ENCODE results near the gene AGBL5. TPM values are rescaled to one million over a fixed set of nuclear protein-coding genes. Genes with fewer than 3 reads are reported as not detected.

The AGBL5 gene
- total and polyA plus RNA-seq, 9 of the 15 experiments (the other 6 are each of a cell fraction or from before 2014, with no cell fraction given): 3.3 to 52.7 (median 26.2) TPM

DNA sequence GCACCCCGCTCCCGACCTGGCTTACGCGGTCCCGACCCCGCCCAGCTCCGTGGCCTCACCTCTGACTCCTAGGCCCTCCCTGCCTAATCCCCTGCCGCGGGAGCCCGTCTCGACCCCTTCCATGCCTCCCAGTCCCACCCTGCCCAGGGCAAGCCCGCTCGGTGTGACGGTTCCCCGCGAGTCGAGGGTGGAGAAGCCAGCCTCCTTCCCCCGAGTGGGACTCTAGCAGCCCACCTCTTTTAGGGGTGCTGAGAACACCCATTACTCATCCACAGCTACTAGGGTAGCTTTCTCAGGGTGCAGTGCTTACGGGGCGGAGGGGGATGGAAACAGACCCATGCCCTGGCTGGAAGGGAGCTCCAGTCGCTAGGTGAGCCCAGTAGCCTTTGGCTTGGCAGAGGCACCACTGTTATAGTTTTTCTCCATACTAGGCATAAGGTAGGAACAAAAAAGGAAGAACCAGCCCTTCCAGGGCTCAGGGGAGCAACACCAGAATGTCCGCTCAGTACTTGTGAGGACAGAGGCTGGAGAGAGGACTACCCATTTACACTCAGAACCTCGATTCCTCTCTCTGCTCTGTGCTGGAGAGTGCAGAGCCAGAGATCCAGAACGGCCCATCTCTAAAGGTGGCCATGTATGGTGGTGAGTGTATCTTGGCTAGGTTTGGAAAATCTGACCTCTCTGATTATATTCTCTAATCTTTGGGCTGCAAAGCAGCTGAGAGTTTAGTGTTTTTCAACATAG lies 606 bp downstream of the AGBL5 start:
- FAIRE-seq (no peak), DNase-seq (ENCODE audit: extremely low read depth in 1 of 4, low spot score in 3 of 4) (no peak), ATAC-seq (peak; percentile 2)
- H3K27me3 ChIP-seq (ENCODE audit: control insufficient read depth in 2 of 2, insufficient read depth in 2 of 2, low read length in 2 of 2): no peaks in the 10 kb centered on the region
- H3K9ac ChIP-seq (ENCODE audit: insufficient read depth in 1 of 2, low read depth in 2 of 2, low read length in 2 of 2): peak overlapping the region; percentile 85 to 95
- no peaks in the 10 kb centered on the region for H3K9me1 ChIP-seq (ENCODE audit: control insufficient read depth, insufficient read depth, low read length)
- intact Hi-C loops (cut with micrococcal nuclease) (loop anchor here (2.0 kb wide), 2 partner anchors 19 to 29 kb away; partner anchors contain the start of gene TMEM214), in situ Hi-C loops (cut with MboI) (no loop called here)
- CTCF ChIA-PET (ENCODE audit: low intra/inter-chr PET ratio): interaction anchor here (1.0 kb wide), 1 partner anchor 35 kb away, joined by 4 read pairs; the partner anchor contains the start of gene KHK
- BruUV-seq (replicated peaks): no TSS peak
- peak overlapping the region; percentile 98 for H3K4me2 ChIP-seq (ENCODE audit: insufficient read depth, low read length)
- POLR2A ChIA-PET: interaction anchor here (0.6 to 10.5 kb wide), 11 partner anchors 8 to 112 kb away, joined by 3 to 112 read pairs (median 8); partner anchors contain the start of genes OST4 and TMEM214
- H2AFZ ChIP-seq (ENCODE audit: low read depth, low read length): peak overlapping the region; percentile 78
- 6% methylated on average over 17 of the region's 24 CpGs for WGBS (ENCODE audit: insufficient coverage, low coverage, missing lambda C conversion rate)
- H4K20me1 ChIP-seq (replicated peaks; ENCODE audit: control insufficient read depth, insufficient read depth, low read length): no peaks in the 10 kb centered on the region; the same call in 1 of the 2 replicates
- H3K9me3 ChIP-seq (replicated peaks; ENCODE audit: control insufficient read depth, insufficient read depth, low read depth, low read length): no peaks in the 10 kb centered on the region
- peaks cover 45% of the 10 kb centered on the region; the same call in 2 of the 3 replicates for H3K36me3 ChIP-seq (ENCODE audit: control insufficient read depth, insufficient read depth, low read length)
- H3K79me2 ChIP-seq (ENCODE audit: control insufficient read depth, insufficient read depth, low read length): 0 out of 3 replicates have a peak, but pooled peaks cover 5% of the 10 kb centered on the region
- H3K27ac ChIP-seq (ENCODE audit: extremely low read depth, low read depth, low read length): peak overlapping the region; percentile 95
- H3K4me3 ChIP-seq: peak overlapping the region; percentile 84
- H3K4me1 ChIP-seq (replicated peaks in 1 of 2; ENCODE audit: control insufficient read depth in 2 of 2, insufficient read depth in 2 of 2, low read length in 2 of 2): peaks cover 24 to 36% of the 10 kb centered on the region in 2 experiments; a peak in 4 of 5 replicates
- TF ChIP-seq ZNF764 (CRISPR knock-in tag; IDR thresholded peaks at IDR 0.05; ENCODE audit: low read depth): no peak
- TF ChIP-seq POLR2AphosphoS5 (IDR thresholded peaks at IDR 0.05; ENCODE audit: control insufficient read depth, insufficient read depth, low read depth, low read length): no peak
- peak; percentile 27 for TF ChIP-seq SAP30 (IDR thresholded peaks at IDR 0.05; ENCODE audit: borderline replicate concordance, insufficient read depth, low read depth, low read length, poor library complexity, severe bottlenecking)
- TF ChIP-seq NBN (IDR thresholded peaks at IDR 0.05; ENCODE audit: low read depth): no peak
- TF ChIP-seq HMG20A (CRISPR knock-in tag; conservative IDR thresholded peaks at IDR 0.05): no peak
- 0 out of 4 replicates have a peak, but pooled peaks of 1 of the 2 experiments have one; percentile 27 for TF ChIP-seq TEAD1 (CRISPR knock-in tag; IDR thresholded peaks at IDR 0.05)
- TF ChIP-seq, protein P1, sequence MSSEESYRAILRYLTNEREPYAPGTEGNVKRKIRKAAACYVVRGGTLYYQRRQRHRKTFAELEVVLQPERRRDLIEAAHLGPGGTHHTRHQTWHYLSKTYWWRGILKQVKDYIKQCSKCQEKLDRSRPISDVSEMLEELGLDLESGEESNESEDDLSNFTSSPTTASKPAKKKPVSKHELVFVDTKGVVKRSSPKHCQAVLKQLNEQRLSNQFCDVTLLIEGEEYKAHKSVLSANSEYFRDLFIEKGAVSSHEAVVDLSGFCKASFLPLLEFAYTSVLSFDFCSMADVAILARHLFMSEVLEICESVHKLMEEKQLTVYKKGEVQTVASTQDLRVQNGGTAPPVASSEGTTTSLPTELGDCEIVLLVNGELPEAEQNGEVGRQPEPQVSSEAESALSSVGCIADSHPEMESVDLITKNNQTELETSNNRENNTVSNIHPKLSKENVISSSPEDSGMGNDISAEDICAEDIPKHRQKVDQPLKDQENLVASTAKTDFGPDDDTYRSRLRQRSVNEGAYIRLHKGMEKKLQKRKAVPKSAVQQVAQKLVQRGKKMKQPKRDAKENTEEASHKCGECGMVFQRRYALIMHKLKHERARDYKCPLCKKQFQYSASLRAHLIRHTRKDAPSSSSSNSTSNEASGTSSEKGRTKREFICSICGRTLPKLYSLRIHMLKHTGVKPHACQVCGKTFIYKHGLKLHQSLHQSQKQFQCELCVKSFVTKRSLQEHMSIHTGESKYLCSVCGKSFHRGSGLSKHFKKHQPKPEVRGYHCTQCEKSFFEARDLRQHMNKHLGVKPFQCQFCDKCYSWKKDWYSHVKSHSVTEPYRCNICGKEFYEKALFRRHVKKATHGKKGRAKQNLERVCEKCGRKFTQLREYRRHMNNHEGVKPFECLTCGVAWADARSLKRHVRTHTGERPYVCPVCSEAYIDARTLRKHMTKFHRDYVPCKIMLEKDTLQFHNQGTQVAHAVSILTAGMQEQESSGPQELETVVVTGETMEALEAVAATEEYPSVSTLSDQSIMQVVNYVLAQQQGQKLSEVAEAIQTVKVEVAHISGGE (CRISPR knock-in tag; IDR thresholded peaks at IDR 0.05): no peak
- no peak for TF ChIP-seq NR1H2 (CRISPR knock-in tag; IDR thresholded peaks at IDR 0.05)
- TF ChIP-seq PHF21A (IDR thresholded peaks at IDR 0.05; ENCODE audit: borderline replicate concordance, low read depth): no peak
- TF ChIP-seq RFX7 (CRISPR knock-in tag; IDR thresholded peaks at IDR 0.05): no peak
- TF ChIP-seq, protein P2, sequence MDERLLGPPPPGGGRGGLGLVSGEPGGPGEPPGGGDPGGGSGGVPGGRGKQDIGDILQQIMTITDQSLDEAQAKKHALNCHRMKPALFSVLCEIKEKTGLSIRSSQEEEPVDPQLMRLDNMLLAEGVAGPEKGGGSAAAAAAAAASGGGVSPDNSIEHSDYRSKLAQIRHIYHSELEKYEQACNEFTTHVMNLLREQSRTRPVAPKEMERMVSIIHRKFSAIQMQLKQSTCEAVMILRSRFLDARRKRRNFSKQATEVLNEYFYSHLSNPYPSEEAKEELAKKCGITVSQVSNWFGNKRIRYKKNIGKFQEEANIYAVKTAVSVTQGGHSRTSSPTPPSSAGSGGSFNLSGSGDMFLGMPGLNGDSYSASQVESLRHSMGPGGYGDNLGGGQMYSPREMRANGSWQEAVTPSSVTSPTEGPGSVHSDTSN (CRISPR knock-in tag; IDR thresholded peaks at IDR 0.05; ENCODE audit: low read depth): no peak
- TF ChIP-seq, protein P2 (tag; conservative IDR thresholded peaks at IDR 0.05; ENCODE audit: low read depth): no peak
